Upper lobe of left lung (tissue), 4 donors: ENCODE measurements around the gene TAAR2.

Experiments used
- CTCF ChIP-seq, 6 experiments: fragments of 450-650 bp in 4 of 6; fragments of 200-600 bp in 2 of 6; sonication (generic) in 2 of 6; IDR thresholded peaks; one replicate each; pipeline ENCODE4 v1.5.1; 2016 to 2019; ENCODE audit warnings: antibody characterized with exemption in 6 of 6
- POLR2A ChIP-seq, 4 donors: fragments of 450-650 bp; IDR thresholded peaks; one replicate each; pipeline ENCODE4 v1.5.1; 2016 to 2017; ENCODE audit warnings: antibody characterized with exemption in 4 of 4, mild to moderate bottlenecking in 2 of 4

- TF ChIP-seq CTCF (IDR thresholded peaks at IDR 0.05) (no peak), POLR2A (IDR thresholded peaks at IDR 0.05) (no peak)
Observed at GRCh38 chr6:132589454-132589853, 34.6 kb downstream of the TAAR2 start, which contains the start of gene TAAR5.
